Inflammatory macrophage treated with lipopolysaccharide for 1 hour (primary cell): ENCODE data around the gene DAPK1.
A peak's percentile ranks its signal among the peaks of the same experiment; 100 is the strongest.

Source experiments
- DNase-seq, 2 donors: peaks; one replicate each; pipeline ENCODE4 v3.0.0-alpha.2; 2020 to 2022

The DAPK1 gene

DNA sequence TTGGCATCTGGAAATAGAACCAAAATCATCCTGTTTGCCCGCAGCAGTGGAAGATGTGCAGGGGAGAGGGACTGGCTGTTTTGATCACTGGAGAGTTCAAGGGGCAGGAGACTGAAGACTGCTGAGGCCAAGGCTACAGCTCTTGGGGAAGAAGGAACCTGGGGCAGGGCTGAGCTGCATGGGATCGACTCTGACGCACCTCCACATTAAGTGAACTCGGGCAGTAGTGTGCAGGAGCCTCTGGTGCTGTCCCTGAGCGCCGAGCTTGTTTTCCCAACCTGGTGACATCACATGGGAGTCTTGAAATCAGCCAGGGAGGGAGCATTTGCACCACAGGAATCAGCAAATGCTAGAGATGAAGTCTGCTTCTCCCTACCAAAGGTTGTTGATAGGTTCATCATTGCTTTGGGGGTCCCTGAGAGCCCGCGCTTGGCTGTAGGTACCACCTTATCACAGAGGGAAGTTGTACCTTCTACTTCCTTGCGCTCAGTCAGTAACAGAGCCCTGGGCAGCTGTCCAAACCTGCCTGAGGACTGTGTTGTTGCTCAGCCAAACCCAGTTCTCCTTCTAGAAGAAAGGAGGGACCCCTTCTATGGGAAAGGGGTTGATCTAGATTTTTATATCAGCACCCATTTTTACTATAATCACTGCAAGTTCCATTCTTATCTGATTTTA, 175.9 kb downstream of the DAPK1 start:
- no peak for DNase-seq

DNA sequence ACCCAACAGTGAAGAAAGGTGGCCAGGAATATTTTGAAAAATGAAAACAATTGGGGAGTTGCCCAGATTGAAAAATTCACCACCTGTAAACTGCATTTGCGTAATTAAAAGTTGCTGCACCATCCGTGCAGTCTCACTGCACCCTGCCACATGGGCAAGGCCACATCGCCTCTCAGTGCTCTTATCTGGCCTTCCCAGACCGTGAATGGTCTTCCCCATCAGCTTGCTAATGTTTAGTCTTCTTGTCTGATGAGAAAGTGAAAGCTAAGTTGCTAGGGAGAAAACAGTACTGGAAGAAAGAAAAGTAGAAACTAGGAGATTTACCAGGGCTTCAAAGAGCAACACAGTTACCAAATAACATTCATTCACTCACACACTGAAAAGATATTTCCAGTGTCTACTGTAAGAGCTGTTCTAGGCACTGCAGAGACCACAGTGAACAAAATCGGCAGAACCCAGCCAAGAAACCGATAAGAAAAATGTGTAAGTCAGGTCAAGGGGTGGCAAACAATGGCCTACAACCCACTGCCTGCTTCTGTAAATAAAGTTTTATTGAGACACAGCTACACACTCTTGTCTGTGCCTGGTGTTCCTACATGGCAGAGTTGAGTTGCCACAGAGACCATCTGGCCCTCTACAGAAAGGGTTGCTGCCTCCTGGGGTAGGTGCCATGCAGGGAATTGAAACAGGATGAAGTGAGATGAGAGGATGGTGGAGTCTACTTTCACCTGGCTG, 177.1 kb downstream of the DAPK1 start:
- DNase-seq: no peak

DNA sequence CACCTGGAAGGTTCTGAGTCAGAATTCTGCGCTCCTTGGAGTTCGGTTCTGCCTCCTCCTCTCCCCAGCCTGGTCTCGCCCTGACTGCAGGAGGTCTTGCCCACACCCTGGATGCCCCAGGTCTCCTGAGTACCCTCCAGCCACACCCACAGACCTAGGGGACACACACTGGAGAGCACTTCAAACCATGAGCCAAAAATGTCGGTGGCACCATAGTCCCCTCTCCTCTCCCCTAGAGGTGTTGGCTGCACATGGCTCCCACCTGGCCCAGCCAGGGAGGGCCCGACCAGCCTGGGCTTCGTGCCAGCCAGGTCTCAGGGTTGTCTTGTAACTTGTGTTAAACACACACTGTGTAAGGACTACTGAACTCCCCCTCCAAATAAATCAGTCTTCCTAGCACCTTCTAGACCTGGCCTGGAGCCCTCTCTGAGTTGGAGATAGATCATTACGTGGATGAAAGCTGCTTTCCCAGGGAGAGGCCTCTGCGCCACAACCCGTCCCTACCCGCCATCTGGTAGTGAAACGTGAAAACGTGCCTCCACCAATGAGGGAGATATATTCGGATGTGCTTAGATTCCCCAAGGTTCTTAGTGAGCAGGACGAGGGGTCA, 178.3 kb downstream of the DAPK1 start:
- no peak for DNase-seq

DNA sequence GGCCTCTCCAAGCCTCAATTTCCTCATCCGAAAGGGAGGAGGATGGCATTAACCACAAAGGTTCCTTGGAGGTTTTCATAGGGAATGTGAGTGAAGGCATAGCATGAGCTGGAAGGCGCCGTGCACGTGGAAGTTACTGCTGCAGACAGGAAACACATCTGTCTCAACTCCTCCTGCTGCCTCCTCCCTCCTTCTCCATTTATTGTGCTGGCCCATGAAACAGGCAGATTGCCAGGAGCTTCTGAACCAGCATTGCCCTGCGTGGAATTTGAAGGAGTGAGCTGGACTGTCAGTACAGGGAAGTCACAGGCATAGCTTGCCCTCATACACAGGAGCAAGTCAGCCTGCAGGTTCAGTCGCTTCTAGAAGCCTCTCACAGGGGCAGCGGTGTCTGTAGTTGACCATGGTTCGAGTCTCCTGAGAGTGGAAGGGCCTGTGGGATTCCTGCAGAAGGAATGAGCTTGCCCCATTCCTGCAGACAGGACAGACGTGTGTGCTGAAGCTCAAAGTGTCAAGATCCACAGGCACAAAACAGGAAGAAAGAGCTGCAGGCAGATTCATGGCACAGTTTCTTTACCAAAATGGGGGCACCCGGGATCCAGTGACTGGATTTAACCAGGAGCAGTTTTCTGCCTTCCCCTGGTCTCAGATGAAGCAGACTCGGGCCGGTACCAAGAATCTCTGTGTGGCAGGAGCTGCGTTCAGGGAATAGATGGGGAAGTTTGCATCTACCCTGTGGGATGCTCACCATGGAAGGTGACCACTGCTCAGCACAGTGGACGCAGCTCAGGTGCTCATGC, 179.5 kb downstream of the DAPK1 start:
- no peak for DNase-seq

DNA sequence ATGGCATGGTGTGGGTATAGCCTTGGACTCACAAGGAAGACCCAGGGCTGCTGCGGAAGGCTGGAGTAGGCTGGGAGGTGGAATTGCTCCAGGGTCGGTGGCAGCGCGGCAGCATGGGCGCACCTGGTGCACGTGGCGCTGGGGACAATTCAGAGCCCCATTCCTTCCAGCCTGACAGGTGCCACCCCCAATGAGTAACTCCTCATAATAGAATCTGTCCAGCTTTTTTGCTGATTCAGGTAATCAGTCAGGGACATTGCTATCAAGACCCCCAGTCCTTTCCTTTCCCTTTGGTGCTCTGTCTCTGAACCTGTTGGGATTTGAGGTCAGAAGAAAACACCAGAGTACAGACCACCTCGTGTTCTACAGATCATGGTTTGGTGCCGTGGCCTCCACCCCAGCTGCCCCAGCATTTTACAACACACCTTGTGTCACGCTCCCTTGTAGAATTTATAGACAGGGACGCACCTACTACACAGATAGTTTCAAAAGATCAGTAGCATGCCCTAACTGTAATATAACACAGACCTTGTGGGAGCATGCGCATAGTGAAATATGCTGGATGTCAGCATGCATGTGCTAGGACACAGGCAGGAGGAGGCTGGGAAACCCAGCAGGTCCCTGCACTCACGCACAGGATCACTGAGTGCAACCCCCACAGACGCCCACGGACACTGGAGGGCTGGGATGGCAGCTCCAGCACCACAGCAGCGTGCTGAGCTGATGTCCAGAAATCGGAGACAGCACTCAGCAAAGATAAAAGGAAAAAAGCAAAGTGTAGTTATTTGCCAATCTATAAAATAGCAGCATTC, 180.3 kb downstream of the DAPK1 start:
- DNase-seq: no peak

DNA sequence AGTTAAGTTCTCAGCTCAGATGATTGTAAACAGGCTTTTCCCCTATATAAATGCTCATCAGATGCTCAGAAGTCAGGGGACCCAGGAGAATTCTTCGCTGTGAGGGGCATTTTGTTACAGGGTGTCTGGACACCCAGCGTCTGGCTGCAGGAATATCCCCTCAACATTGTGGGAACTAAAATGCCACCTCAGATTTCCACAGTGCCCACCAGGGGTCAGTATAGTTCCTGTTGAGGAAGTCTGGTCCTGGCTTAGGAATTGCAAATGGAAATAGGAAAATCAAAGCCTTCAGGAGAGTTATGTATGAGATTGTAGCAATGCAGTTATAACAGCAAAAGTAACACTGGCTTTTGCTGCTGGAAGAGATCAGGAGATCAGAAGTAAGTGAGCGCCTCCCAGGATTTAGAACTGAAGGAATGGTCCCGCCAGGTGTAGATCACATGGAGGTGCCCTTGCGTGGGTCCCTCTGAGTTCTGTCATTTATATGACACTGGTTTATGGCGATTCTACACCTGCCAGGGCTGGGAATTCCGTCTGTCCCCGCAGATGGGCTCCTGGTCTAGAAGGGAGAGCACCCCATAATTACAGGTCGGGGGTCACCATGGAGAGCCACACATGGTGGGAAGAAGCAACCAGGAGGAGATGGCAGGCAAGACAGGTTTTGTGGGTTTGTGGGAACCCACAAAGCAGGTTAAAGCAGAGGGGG, 181.1 kb downstream of the DAPK1 start:
- peak; percentile 36 to 69 for DNase-seq

DNA sequence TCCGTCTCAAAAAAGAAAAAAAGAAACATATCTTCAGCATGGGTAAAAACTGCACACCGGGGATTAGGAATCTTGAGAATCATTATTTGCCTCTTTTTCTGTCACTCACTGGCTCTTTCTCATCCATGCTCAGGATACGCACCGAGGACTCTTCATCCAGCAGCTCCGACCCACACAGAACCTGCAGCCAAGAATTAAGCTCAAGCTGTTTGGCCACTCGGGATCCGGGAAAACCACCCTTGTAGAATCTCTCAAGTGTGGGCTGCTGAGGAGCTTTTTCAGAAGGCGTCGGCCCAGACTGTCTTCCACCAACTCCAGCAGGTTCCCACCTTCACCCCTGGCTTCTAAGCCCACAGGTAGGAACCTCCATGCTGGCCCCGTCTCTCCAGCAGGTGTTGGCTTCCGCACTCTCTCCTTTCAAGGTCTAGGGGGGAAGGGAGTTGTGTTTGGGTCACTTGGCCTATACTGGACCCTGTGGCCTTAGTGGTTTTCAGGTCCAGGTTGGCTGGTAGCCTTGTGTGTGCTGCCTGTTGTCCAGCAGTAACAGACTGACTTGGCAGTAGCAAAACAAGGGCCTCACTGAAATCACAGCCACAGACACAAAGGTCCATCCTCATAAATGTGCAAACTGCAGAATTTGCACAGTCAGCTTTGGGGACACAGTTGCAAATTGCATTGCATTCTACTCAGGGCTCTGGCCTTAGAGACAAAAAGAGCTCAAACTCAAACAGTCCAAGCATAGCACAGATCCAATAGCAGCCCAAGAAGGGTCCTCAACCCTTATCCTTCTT, 183.8 kb downstream of the DAPK1 start:
- no peak for DNase-seq

DNA sequence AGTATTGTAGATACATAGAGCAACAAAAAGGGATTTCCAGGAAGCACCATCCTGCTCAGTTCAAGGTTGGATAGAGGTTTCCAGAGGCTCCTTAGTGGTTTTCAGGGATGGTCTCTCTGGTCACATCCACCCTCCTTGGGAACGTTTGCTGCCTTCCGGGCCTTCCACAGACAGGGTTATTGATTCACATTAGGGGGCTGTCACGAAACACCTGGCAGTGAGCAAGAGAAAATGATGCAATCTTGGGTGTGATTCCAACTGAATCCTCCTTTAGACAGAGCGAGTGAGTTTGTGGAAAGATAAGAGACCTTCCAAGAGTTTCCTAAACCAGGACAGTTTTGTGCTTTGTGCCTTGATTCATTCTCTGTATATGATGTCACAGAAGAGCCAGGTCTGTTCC, 184.4 kb downstream of the DAPK1 start:
- DNase-seq: no peak

DNA sequence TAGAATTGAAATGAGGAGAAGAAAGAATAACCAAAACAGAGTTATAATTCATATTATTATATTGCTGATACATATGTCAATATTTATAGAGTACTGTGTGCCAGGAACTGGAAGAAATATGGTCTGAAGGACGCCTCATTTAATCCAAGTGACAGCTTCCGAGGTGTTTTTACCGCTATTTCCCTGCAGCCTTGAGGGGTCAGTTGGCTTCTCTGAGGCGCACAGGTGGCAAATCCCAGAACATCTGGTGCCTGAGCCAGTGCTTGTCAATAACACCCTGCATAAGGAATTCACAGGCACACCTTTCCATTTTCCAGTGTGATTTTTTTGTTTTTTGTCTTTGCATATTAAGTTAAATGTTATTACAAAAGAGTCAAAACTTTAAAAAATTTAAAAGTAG, 185.0 kb downstream of the DAPK1 start:
- no peak for DNase-seq

DNA sequence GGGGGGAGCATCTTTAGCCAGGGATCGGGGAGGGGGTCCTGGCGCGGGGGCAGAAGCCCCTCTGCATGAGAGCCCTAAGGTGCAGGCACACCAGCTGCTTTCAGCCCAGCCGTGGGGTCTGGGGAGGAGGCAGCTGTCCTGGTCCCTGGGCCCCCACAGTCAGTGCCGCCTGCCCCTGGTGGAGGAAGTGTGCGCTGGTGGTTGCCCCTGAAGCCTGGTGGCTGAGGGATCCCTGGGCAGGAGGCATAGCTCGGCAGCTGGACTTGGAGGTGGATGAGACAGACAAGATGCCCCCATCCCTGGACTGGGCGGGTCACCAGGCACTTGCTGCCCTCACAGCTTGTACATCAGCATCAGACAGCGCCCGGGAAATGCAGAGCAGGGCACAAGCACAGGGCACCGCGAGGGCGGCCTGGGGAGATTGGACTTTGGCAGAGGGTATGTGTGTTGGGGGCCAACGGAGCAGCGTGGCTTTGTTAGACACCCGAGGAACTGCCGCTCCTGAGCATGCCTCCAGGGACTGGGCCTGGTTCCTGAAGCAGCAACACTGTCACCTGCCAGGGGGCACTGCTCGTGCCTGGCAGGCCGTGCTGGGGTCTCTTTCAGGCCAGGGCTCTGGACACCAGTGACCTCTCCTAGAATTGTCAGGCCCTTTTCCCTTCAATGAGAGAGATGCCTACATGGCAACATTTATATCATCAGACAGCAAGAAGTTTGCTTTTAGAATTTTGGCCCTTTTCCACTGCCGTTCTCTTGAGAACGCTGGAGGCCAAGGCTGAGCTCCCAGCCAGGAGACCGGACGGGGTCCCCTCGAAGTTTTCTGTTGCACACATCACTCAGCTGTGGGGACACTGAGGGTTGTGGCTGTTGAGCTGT, 186.3 kb downstream of the DAPK1 start:
- no peak for DNase-seq

DNA sequence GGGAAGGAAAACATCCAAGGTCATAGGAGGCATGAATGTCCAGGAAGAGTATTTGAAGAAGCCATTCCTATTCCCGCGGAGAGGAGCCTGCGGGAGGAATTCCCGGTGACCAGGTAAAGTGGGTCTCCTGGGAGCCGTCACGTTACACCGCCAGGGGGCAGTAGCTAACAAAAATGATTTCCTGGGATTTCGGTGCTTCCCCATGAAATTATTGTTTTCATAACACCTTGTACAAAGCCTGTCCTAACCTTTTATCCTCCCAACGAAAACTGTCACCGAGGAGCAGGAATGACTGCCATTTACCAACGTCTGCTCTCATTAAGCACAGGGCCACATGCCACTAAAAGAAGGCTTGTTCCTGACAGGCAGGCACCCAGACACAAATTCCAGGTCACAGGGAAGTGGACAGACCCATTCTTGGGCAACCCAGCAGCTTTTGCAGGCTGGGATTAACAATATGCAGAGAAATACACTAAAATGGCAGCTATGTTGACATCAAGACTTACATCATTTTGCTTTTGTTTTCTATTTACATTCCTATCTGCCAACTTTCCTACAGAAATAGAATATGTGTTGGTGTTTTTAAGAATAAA, 187.1 kb downstream of the DAPK1 start:
- DNase-seq: peak; percentile 30 to 34

DNA sequence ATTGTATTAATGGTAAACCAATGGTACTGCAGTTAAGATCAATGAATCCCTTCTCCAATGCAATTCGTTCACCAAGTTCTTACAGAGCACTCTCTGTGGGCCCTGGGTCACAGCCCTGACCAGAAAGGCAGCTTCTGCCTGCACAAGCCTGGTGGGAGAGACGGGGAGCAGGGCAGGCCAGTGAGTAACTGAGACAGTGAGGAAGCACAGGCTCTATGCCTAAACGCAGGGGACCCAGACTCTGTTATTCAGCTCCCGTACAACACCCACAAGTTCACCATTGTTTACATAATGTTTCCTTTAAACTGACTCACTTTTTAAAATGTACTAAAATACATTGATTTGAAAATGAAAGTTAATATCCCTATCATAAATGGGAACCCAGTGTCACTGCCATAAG, 187.8 kb downstream of the DAPK1 start:
- DNase-seq: peak in 1 of 2 donors; percentile 39

DNA sequence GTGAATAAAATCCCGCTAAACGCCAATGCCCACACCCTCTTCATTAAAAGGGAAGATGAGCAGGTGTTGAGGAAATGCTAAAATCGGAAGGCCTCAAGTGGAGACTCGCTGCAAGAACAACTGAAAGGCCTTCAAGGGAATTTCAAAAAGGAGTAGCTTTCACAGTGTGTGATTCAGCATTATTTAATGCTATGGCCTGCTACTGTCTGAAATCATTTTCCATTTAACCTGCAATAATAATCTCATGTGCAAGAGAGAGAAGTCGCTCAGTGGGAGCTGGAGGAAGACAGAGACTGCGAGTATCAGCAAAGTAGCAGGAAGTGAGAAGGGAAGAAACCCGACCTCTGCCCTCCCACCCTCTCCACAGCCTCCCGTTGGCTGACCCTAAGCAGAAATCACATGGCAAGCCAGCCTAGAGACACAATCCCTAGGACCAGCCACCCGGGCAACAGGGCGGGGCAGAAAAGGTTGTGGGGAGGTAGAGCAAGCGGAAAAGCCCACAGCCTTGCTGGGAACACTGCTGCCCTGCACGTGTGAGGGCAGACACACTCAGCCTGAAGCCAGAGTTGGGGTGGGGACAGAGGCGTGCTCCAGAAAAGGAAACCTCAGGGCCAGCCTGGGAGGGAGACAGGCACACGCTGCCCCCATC, 188.3 kb downstream of the DAPK1 start:
- DNase-seq: peak; percentile 60 to 67

DNA sequence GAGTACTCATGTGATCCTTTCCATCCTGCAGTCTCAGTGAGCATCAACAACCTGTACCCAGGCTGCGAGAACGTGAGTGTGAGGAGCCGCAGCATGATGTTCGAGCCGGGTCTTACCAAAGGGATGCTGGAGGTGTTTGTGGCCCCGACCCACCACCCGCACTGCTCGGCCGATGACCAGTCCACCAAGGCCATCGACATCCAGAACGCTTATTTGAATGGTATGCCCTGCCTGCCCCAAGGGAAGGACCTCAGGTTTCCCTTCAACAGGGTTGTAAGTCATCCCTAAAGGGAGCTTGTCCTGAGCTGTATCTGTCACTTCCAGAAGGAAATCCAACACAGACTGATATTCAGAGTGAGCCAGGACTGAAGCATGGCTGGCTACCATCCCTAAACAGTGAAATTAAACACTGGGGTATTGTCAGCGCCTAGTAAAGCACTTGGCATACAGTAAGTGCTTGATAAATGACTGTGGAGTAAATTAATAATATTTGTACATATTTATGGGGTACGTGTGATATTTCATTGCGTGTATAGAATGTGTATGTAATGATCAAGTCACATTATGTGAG, 188.9 kb downstream of the DAPK1 start:
- DNase-seq: no peak

DNA sequence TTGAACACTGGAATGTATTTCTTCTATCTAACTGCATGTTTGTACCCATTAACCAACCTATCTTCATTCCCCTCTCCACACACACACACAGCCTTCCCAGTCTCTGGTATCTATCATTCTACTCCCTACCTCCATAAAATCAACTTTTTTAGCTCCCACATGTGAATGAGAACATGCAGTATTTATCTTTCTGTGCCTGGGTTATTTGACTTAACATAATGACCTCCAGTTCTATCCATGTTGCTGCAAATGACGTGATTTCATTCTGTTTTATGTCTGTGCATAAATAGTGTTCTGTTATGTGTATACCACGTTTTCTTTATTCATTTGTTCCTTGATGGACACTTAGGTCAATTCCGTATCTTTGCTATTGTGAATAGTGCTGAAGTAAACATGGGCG, 189.5 kb downstream of the DAPK1 start:
- DNase-seq: no peak

DNA sequence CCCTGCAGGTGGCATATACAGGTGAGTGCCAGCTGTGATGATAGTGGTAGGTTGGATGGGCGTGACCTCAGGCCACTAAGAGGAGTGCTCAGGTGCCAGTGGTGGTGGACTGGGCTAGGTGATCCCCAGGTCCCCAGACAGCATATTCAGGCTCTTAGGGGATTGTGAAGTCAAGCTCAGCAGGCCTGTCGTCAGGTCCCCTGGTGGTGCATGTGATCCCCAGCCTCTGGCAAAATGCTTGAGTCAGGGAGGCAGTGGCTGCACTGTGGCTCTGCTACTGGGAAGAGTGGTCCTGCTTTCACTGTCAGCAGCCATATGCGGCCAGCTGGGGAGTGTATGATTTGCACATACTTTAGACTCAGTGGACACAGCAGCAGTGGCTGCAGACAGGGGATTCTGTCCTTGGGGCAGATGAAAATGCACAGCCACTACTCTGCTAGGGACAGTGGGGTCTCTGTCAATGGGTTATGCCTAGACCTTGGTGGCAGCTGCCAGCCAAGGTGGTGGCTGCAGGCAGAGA, 196.6 kb downstream of the DAPK1 start:
- DNase-seq: no peak

DNA sequence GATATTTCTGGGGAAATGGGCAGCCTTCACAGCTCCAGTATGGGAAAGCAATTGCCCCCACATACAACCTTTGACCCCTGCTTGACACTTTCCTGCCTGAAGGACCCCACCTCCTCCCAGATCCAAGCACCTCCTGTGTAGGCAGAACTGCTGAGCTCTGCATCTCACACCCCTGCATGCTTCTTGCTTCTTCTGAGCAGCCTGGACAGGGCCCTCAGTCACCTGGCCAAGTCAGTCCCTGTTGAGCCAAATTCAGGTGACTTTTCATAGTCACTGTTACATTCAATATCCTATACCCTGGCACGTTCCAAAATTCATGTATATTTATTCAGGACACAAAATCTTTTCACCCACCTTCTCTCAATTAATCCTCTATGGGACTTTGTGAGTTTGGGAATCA, 197.9 kb downstream of the DAPK1 start:
- DNase-seq: no peak

DNA sequence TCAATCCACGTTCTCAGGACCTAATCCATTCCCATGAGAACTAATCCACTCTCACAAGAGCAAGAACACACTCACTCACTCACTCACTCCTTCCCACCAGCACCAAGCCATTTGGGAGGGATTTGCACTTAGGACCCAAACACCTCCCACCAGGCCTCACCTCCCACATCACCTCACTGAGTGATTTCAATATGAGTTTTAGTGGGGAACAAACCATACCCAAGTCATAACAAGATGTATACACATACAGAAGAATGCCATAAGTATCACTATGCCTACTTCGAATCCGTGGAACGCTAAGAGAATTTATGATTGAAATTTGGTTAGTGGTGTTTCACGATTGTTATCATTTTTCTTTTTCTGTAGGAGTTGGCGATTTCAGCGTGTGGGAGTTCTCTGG, 199.0 kb downstream of the DAPK1 start:
- no peak for DNase-seq
